ENCODE measurements around the gene TTC7B.

Gene TTC7B

DNA sequence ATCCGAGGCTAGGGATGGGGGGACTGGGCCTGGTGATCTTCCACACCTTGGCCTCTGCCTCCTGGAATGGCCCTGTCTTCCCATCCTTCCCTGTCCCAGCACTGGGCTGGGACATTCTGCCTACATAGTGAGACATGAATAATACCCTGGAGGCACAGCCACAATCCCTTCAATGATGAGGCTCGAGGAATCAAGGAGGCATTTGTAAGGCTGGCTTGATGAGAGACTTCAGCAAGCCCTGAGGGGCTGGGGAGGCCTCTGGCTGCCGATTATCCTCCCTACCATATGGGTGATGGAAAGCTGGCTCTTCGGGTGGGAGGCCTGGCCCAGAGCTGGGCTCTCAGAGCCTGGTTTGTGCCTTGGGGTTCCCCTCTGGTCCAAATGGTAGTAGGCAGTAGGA lies 326.9 kb downstream of the TTC7B start:
- ATAC-seq (no peak), DNase-seq (no peak)

DNA sequence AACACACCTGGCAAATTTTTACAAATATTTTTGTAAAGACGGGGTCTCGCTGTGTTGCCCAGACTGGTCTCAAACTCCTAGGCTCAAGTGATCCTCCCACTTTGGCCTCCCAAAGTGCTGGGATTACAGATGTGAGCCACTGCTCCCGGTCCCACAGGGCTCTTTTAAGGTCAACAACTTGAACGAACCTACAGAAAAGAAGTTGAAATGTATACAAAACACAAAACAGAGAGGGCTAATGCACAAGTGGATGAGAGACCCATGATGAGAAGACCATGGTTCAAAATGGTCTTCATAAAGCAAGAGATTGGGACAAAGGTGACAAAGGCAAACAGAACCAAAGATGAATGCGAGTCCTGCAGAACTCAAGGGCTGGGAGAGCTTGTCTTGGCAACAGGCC lies 328.0 kb downstream of the TTC7B start:
- ATAC-seq = no peak

DNA sequence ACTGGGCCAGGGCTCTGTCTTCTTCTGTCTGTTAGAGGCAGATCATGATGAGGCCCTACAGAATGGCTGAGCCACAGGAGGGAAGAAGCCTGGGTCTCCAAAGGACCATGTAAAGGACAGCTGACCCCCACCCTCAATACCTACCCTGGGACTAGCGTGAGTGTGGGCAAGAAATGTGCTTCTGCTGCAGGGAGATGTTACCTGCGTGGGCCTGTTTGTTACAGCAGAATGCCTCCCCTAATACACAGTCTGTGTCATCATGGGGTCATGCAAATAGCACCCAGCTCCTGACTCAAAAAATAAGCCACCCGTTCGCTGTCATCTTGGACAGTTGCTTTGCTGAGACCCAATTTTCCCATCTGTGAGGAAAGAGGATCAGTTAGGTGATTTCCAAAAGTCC lies 328.8 kb downstream of the TTC7B start:
- DNase-seq (no peak), ATAC-seq (no peak)

More for the DNA sequence above, 328.0 kb downstream of the TTC7B start:
- no peak for DNase-seq

DNA sequence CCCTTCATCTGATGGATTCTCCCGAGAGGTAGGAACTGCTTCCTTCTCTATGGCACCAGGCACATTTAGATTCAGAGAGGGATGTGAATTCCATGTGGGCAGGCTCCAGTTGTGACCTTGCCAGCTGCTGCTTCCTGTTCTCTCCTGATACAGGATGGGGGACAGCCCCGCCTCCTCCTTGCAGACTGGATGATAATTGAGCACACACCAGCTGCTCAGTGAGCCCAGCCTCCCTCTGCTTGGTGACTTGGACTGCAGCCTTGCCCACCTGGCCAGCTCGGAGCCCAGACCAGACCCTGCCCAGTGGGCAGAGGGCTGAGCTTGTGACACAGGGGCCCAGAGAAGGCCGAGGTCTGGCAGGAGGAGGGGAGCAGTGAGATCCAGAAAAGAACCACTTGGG lies 329.2 kb downstream of the TTC7B start:
- ATAC-seq = no peak

DNA sequence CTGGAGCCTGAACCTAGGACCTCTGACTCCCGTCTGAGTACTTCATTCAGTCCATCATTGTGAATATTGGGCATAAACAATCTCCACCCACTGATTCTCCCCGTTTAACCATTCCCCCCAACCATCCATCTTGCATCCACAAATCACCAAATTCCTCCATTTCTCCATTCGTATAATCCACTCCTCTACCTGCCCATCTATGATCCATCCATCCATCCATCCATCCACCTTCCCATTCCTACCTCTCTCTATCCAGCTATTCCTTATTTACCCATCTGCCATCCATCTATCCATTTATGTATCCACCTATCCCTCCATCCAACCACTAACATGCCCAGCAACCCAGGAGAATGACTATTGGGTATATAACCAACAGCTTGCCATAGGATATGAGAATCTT lies 331.9 kb downstream of the TTC7B start:
- DNase-seq = no peak
- no peak for ATAC-seq

More for the DNA sequence above, 329.2 kb downstream of the TTC7B start:
- no peak for DNase-seq

DNA sequence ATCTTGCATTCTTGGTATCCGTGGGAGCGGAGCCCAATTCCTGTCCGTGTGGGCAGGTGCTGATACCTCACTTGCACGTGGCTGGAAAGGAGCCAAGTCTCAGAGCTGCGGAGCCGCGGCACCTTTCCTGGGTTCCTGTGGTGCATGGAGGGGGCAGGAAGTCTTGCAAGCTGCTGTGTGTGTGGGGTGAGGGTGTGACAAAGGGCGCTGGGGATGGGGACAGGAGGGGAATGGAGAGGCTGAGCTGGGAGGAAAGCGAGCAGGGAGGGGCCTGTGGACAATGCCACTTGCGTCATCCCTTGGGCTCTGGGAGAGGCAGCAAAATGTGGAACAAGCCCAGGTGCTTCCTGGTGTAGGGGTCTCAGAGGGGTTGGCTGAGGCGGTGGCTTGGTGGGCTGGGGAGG lies 332.7 kb downstream of the TTC7B start:
- DNase-seq (peak; percentile 22), ATAC-seq (no peak)

DNA sequence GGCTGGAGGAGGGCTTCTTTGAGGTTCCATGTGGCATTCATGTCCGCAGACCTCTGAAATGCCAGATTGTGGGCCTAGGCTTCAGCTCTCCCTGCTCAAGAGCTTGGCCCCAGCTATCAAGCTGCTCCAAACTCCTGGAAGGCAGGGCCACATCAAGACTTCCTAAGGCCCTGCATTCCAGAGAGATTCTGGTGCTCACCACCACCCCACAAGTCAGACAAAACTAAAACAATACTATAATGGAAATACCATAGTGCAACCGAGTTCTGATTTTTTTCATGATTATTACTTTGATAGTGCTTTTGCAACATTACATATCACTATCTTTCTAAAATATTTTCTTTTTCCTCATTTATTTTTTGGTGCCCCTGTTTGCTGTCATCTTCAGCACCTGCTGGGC lies 333.1 kb downstream of the TTC7B start:
- DNase-seq = no peak
- no peak for ATAC-seq

DNA sequence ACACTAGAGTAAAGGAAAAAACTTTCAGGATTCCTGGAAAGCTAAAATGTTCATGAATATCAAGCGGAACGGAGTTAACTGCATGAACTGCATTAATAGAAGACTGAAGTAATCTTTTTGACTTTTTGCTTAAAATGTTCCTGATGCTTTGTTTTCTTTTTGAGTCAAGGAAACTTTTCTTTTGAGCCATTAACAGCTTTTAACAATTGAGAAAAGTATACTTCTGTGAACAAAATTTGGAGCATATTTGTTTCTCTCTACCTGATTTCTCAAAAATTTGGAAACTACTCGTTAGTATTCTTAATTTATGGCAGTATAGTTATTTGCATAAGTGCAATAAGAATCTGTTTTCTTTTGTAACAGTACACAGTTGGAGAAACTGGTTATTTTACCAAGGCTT lies 340.9 kb downstream of the TTC7B start:
- DNase-seq = no peak
- no peak for ATAC-seq

Measured in stimulated activated naive CD8-positive, alpha-beta T cell treated with anti-CD3 and anti-CD28 coated beads, Interleukin-15, Interleukin-2, amounts not matched to agents 100 U/mL and 50 U/mL, for 24 hours (primary cell).